K562 (cell line): ENCODE measurements around the gene CCDC116. TPM values are rescaled to one million over a fixed set of nuclear protein-coding genes. Genes with fewer than 3 reads are reported as not detected.

Source experiments
- ATF1 ChIP-seq, 2 experiments: fragments of 450-650 bp in 1 of 2; IDR thresholded peaks; 2 replicates each; pipeline ENCODE4 v1.6.1; 2016; ENCODE audit warnings: missing compliant biosample characterization in 1 of 2, missing genetic modification characterization in 1 of 2
- CEBPG ChIP-seq, 3 experiments: fragments of 200-800 bp in 1 of 3; sonication (Bioruptor generic) in 1 of 3; sonication (generic) in 1 of 3; formaldehyde crosslinking in 1 of 3; IDR thresholded peaks in 2 of 3; conservative IDR thresholded peaks in 1 of 3; 2 replicates each; pipeline versions ENCODE4 v1.6.1 to v1.8.0; 2016 to 2022; ENCODE audit warnings: missing compliant biosample characterization in 2 of 3, missing genetic modification characterization in 2 of 3, mild to moderate bottlenecking in 1 of 3, missing genetic modification reagents in 1 of 3
- HINFP ChIP-seq: fragments of 450-650 bp; conservative IDR thresholded peaks from 2 replicates; pipeline ENCODE4 v1.6.1; 2016; ENCODE audit warnings: missing genetic modification characterization, low read depth, mild to moderate bottlenecking, control low read depth, missing compliant biosample characterization
- HOMEZ ChIP-seq: fragments of 250-450 bp; sonication (Bioruptor Pico); IDR thresholded peaks from 2 replicates; pipeline ENCODE4 v1.4.0; 2020; ENCODE audit warnings: mild to moderate bottlenecking, moderate library complexity
- IFI16 ChIP-seq: fragments of 250-450 bp; sonication (Bioruptor Pico); IDR thresholded peaks from 2 replicates; pipeline ENCODE4 v2.1.2; 2022; ENCODE audit warnings: mild to moderate bottlenecking, inconsistent platforms
- KLF10 ChIP-seq: fragments of 250-450 bp; sonication (Bioruptor Pico); IDR thresholded peaks from 2 replicates; pipeline ENCODE4 v1.6.1; 2021; ENCODE audit warnings: matching md5 sums
- MBD1 ChIP-seq: fragments of 250-450 bp; sonication (Bioruptor Pico); IDR thresholded peaks from 2 replicates; pipeline ENCODE4 v1.8.0; 2022; ENCODE audit warnings: inconsistent platforms
- PTBP1 ChIP-seq: fragments of 200-400 bp; formaldehyde crosslinking; IDR thresholded peaks from 2 replicates; pipeline ENCODE4 v1.6.1; 2017; ENCODE audit warnings: low read depth, low read length
- SIRT6 ChIP-seq: IDR thresholded peaks from one replicate; pipeline ENCODE4 v1.6.1; 2012; ENCODE audit warnings: low read depth, mild to moderate bottlenecking, control low read depth, inconsistent platforms, low read length, moderate library complexity
- YBX1 ChIP-seq: fragments of 450-650 bp; IDR thresholded peaks from 2 replicates; pipeline ENCODE4 v1.7.1; 2016; ENCODE audit warnings: mild to moderate bottlenecking
- ZKSCAN3 ChIP-seq: fragments of 250-450 bp; sonication (Bioruptor Pico); IDR thresholded peaks from 2 replicates; pipeline ENCODE4 v1.4.0; 2020
- ZNF316 ChIP-seq: fragments of 450-650 bp; IDR thresholded peaks from 2 replicates; pipeline ENCODE4 v1.6.1; 2016
- ZNF318 ChIP-seq, 2 experiments: fragments of 450-650 bp; IDR thresholded peaks; 2 replicates each; pipeline ENCODE4 v1.6.1; 2016; ENCODE audit warnings: mild to moderate bottlenecking in 2 of 2, borderline replicate concordance in 1 of 2, low read depth in 1 of 2, moderate library complexity in 1 of 2
- ZNF785 ChIP-seq: fragments of 250-450 bp; sonication (Bioruptor Pico); IDR thresholded peaks from 2 replicates; pipeline ENCODE4 v1.4.0; 2020; ENCODE audit warnings: mild to moderate bottlenecking
- polyA plus RNA-seq, 8 experiments: library from polyadenylated mRNA; depleted of rRNA in 4 of 8; stranded (reverse) in 5 of 8; unstranded in 3 of 8; fragments of >200 nt; fragmentation: Nextera tagmentation in 2 of 8; fragmentation: Illumina TruSeq in 1 of 8; extraction: Ambion mirVana in 2 of 8; extraction: Trizol in 1 of 8; gene quantifications; 2 replicates each; pipeline versions ENCODE4 v1.2.1 to v1.2.3, GENCODE V29; 2011 to 2014; ENCODE audit warnings: inconsistent platforms in 1 of 8, missing spikeins in 1 of 8
- total RNA-seq, 7 experiments: library from RNA; depleted of rRNA in 6 of 7; stranded (reverse); fragments of >200 nt in 6 of 7; fragmentation: Illumina TruSeq in 2 of 7; extraction: Trizol in 2 of 7; gene quantifications; 2 replicates each; pipeline versions ENCODE4 v1.2.1 to v1.2.3, GENCODE V29; 2011 to 2021; ENCODE audit warnings: low replicate concordance in 1 of 7

CCDC116 gene
- total and polyA plus RNA-seq, 9 of the 15 experiments (the other 6 are each of a cell fraction or from before 2014, with no cell fraction given): 1.6 to 11.3 (median 4.7) TPM

GRCh38 chr22:21686193-21686608 is 53.6 kb downstream of the CCDC116 start (continued):
- TF ChIP-seq YBX1 (no peak), ZNF316 (no peak), HINFP (no peak), CEBPG (CRISPR knock-in tag; IDR thresholded peaks at IDR 0.05) (0 out of 2 replicates have a peak, but pooled peaks have one; percentile 35), CEBPG (tag; conservative IDR thresholded peaks at IDR 0.05 in 1 of 2, IDR thresholded peaks at IDR 0.05 in 1 of 2) (no peak), ZNF318 (IDR thresholded peaks at IDR 0.05; ENCODE audit: borderline replicate concordance in 1 of 2, low read depth in 1 of 2) (no peak), MBD1 (CRISPR knock-in tag) (no peak), ZNF785 (CRISPR knock-in tag) (no peak), PTBP1 (no peak), KLF10 (no peak), SIRT6 (no peak), IFI16 (no peak), HOMEZ (CRISPR knock-in tag) (no peak), ZKSCAN3 (CRISPR knock-in tag) (no peak), ATF1 (CRISPR knock-in tag; IDR thresholded peaks at IDR 0.05) (no peak; the same call in 1 of the 2 replicates), ATF1 (tag; IDR thresholded peaks at IDR 0.05) (no peak)
